ENCODE data around the gene KLHL29.
"Not testable (repeated sequence)": the region's sequence is repeated elsewhere in the genome, so short reads cannot be mapped to it uniquely, and the experiment has no call there.

KLHL29 gene

DNA sequence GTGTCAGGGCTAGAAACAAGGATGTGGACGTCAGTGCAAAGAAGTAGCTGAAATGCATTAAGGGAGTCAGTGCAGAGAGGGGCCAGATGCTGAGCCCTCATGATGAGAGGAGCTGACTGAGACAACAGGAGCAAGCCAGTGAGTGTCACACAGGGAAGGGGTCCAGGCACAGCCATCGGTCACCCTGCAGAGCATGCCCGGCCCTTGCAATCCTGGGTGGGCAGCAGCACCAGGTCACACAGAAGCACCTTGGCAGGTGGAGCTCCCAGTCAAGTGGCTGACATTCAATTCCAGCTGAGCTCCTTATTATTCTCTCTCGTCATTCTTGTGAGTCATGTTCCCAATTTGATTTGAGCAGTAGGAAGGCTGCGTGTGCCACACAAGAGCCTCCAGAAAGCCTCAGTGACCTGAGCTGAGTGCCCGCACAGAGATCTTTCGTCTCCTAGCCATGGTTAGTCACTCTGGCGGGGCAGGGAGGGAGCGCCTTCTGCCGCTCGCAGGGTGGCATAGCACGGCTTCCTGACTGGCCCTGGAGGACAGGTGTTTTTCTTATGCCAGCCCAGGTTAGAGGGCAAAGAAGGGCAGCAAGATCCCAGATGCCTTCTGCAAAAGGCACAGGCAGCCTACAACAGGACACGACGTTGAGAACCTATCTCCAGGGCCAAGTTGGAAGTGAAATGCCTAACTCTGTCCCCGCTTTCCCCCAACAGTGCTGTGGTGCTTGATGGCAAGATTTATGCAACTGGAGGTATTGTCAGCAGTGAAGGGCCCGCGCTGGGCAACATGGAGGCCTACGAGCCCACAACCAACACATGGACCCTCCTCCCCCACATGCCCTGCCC, 321.0 kb downstream of the KLHL29 start:
- DNase-seq: no peak

DNA sequence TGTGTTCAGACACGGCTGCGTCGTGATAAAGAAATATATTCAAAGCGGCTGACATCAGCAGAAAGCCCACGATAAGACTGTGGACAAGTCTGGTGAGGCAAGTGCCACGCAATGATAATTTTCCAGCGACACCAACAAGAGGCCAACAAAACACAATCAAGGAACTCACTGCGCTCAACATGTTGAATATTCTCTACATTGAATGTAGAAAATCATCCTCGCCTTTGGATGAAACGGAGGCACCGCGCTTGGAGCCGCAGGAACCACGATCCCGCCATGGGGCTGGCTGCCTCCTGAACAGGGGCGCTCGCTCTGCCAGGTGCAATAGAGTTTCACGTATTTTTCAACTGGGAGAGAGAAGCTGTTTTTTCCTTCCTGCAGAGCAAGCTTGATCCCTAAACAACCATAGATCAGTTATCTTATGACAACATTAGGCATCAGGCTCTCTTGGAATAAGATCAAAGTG, 321.7 kb downstream of the KLHL29 start:
- no peak for DNase-seq

DNA sequence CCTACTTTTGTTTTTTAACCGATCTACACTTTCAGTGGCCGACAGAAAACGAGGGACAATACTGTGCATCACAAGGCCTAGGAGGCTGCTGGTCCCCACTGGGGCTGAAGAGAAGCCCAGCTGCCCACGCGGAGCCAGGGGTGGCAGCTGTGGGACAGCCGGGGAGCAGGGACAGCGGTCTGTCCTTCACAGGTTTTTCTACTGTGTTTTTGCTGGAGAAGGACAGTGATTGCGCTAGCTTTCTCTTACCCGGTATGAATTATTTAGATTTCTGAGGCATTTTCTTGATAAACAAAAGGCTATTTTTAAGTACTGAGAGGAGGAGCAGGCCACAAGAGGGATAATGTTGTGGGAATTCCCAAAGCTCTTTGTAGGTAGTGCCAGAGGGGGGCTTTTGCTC, 322.1 kb downstream of the KLHL29 start:
- DNase-seq: no peak

DNA sequence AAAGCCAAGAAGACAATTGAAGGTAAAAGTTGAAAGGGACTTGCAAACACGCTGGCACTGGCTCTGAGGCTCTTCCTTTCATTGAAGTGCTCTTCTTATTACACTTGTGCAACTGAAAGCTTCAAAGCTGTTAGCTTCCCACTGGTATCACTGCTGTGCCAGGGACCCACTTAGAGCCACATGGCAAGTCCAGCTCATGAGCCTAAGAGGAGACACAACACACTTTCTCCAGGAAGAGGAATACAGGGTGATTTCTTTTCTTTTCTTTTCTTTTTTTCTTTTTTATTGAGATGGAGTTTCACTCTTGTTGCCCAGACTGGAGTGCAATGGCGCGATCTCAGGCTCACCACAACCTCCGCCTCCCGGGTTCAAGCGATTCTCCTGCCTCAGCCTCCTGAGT, 323.8 kb downstream of the KLHL29 start:
- DNase-seq: no peak

DNA sequence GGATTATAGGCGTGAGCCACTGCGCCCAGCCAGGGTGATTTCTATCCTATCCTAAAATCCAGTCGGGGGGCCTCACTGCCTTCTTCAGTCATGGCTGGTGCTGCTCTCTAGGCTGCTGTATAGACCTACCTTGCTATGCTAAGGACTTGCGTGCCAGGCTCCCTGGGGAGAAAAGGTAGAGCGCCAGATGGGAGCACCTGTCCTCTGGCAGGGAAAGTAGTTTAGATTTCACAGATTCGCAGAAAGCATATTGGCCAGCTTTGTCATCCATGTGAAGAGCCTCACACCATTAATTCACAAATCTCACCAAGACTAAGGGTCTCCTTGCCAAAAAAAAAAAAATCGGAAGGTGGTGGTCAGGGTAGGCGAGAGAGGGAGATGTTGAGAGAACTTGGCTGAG, 324.3 kb downstream of the KLHL29 start:
- no peak for DNase-seq

DNA sequence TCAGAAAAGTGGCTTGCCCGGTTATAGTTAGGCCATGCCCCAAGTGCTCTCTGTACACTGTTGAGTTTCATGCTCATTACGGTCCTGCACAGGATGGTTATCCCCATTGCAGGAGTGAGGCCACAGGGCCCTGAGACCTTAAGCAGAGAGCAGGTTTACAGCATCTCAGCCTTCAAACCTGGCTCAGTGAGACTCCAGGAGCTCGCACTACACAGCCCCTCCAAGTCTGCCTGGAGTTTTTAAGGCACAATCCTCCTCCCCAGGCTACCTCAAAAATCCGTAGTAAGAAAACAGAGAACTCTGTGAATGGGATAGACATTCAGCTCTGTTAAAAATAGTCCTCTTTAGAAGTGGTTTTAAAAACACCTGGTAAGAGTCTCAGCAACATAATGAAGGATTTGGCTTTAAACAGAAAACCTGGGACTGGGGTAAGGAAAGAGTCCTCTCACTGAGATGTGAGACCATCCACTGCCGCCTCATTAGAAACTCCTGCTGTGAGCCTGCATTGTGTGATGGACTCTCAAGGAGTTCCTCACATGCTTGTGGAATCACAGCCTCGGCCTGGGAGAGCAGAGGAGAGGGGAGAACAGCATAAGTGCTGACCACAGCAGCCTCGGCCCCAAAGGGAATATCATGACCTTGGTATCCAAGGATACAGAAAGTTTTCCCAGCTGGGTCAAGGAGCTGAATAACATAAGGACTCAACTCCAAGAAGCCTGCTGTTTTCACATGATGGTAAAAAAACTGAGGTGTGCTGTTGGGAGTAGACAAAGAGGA, 327.2 kb downstream of the KLHL29 start:
- DNase-seq: no peak

DNA sequence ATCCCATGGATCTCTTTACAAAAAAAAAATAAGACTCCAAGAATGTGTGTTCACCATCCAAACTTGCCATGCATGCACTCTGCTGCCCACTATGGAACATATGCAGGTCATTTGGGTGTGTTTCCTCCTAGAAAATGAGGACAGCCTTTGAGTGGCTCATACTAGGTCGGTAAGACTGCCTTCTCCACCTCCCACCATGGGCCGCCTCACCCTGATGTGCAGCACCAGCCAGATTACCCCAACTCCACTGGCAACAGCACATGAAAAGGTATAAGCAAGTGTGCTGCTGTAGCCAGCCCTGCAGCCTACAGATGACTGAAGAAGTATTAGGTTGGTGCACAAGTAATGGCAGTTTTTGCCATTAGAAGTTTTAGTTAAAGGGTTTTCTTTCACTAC, 327.8 kb downstream of the KLHL29 start:
- DNase-seq: no peak

DNA sequence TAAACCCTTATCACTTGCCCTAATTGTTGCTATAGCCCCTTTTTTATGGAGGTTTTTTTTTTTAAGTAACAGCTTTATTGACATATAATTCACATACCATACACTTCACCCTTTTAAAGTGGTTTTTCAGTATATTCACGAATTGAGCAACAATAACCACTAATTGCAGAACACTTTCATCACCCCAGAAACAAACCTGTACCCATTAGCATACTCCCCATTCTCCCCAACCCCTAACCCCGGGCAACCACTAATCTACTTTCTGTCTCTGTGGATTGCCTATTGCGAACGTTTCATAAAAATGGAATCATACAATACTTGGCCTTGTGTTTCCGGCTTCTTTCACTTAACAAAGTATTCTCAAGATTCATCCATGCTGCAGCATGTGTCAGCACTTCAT, 328.4 kb downstream of the KLHL29 start:
- DNase-seq: no peak

DNA sequence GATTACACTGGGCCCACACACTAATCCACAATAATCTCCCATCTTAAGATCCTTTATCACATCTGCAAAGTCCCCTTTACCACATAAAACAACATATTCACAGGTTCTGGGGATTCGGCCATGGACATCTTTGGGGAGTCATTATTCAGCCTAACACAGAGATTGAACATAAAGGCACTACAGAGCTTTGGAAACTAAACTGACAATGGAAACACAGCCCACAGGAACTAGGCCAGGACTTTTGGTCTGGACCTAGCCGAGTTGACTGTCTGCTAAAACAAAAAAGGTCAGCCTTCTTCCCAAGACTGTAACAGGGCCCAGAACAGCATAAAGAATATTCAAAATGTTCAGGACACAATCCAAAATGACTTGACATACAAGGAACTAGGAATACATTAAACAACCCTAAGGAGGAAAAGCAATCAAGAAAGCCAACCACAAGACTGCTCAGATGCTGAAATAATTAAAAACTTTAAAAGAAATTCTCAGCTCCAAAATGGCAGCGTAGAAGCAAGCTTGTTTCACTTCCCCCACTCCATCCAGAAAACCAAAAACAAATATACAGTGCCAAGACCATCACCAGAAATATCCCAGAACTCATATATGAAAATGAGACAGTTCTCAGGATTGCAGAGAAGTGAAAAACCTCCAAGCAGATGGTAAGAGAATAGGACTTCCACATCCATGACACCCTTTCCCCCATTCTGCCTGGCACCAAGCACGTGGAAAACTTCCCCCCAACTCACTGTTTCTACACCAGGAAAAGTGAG, 334.1 kb downstream of the KLHL29 start:
- DNase-seq: no peak

DNA sequence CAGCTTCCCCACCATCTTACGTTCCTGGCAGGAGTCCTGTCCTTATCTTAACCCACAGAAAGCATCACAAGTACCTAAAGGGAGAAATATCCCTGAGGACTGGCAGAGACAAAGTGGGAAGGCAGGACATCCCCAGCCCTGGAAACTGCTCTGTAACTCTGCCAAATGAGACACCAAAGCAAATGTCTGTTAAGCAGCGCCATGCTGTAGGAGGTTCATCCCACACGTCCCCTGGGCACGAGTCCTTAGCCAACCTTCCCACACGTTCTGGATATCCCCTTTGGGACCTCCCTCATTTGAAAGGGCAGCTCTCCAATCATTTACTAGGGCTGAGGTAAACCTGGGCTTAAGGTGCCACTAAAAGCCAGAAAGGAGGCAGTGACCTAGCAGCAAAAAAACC, 334.7 kb downstream of the KLHL29 start:
- DNase-seq: no peak

DNA sequence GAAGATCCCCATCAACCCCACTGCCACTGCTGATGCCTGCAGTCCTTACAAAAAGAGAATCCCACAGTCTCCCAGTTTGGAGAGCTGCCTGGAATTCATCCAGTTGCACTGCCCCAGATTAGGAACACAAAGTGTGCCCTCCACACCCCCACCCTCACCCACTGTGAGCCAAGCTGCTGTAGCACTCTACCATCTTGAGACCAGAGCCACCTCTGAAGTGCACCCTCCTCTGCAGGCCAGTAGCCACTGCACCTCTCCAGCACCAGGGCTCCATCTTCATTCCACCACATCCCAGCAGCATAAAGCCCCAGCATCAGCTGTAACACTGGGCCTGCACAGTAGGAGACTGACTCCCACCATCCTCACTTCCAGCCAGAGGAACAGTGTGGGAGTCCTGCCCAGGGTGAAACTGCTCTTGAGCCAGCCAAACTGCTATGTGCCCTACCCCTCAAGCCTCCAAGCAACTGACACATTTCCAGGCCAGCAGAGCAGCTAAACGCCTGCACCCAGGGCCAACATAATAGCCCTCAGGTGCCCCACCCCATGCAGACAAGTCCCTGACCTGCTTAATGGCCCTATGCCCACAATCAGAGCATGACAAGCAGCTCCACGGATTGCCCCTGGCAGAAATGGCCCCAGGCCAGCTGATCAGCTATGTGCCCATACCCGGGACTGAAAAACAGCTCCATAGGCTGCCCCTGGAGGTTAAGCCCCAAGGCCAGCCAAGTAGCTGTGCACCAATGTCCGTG, 335.9 kb downstream of the KLHL29 start:
- no peak for DNase-seq

DNA sequence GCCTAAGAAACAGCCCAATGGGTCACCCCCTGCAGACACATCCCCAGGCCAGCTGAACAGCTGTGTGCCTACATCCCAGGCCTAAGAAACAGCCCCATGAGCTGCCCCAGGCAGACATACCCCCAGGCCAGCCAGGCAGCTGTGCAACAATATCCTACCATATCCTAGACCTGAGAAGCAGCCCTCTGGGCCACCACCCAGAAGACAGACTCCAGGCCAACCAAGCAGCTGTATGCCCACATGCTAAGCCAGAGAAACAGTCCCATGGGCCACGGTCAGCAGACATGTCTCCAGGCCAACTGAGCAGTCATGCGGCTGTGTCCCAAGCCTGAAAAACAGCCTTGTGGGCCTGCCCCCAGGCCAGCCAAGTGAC, 336.5 kb downstream of the KLHL29 start:
- DNase-seq: no peak

DNA sequence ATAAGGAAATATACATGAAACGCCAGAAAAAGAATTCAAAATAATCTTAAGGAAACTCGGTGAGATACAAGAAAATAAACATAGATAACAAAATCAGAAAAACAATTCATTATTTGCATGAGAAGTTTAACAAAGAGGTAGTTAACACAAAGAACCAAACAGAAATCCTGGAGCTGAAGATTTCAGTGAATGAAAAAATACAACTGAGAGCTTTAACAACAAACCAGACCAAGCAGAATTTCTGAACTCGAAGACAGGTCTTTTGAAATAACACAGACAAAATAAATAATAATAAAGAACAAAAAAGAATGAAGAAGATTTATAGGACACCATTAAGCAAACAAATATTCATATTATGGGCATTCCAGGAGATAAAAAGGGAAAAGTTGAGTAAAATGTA, 337.3 kb downstream of the KLHL29 start:
- no peak for DNase-seq

DNA sequence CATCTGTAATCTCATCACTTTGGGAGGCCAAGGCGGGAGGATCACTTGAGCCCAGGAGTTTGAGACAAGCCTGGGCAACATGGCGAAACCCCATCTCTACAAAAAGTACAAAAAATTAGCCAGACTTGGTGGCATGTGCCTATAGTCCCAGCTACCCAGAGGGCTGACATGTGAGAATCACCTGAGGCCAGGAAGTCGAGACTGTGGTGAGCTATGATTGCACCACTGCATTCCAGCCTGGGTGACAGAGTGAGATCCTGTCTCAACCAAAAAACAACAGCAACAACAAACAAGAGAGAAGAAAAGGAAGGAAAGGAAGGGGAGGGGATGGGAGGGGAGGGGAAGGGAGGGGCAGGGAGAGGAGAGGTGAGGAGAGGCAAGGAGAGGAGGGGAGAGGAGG, 338.1 kb downstream of the KLHL29 start:
- not testable (repeated sequence) for DNase-seq

DNA sequence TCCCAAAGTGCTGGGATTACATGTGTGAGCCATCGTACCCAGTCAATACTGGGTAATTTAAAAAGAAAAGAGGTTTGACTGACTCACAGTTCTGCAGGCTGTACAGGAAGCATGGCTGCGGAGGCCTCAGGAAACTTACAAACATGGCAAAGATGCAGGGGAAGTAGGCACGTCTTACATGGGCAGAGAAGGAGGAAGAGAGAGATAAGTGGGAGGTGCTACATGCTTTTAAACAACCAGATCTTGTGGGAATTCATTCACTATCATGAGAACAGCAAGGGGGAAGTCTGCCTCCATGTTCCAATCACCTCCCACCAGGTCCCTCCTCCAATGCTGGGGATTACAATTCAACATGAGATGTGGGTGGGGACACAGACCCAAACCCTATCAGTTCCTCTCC, 349.4 kb downstream of the KLHL29 start:
- DNase-seq: no peak

DNA sequence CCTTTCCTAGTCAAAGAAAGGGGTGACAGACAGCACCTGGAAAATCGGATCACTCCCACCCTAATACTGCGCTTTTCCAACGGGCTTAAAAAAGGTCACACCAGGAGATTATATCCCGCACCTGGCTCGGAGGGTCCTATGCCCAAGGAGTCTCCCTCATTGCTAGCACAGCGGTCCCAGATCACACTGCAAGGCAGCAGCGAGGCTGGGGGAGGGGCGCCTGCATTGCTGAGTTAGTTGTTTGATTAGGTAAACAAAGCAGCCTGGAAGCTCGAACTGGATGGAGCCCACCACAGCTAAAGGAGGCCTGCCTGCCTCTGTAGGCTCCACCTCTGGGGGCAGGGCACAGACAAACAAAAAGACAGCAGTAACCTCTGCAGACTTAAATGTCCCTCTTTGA, 351.8 kb downstream of the KLHL29 start:
- DNase-seq: not testable (repeated sequence)

DNA sequence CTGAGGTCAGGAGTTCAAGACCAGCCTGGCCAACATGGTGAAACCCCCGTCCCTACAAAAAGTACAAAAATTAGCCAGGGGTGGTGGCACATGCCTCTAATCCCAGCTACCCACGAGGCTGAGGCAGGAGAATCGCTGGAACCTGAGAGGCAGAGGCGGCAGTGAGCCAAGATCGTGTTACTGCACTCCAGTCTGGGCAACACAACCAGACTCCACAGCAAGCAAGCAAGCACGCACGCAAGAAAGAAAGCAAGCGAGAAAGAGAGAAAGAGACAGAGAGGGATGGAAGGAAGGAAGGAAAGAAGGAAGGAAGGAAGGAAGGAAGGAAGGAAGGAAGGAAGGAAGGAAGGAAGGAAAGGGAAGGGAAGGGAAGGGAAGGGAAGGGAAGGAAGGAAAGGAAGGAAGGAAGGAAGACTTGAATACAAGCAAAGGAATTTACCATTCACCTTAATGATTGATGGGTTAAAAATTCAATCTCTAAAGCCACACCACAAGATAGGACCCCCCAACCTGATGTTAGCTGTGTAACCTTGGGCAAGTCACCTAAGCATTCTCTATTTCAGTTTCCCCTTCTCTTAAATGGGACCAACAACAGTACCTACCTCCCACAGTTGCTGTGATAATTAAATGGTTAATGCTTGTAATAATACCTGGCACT, 360.2 kb downstream of the KLHL29 start:
- no peak for DNase-seq

DNA sequence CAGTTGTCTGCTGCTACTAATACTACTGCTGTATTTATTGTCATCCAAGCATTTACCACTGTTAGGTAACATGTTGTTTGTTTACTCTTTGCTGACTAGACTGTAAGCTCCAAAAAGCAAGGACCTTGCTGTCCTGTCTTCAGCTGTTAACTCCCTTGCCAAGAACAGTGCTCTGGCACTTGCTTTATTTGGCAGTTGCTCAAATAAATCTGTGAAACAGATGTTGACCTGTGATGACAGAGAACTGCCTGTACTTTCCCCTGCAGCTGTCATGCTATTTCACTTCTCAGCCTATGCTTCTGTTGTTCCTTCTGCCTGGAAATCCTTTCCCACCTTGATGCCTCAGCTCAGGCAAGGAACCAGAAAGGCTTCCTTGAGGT, 360.7 kb downstream of the KLHL29 start:
- DNase-seq: no peak

DNA sequence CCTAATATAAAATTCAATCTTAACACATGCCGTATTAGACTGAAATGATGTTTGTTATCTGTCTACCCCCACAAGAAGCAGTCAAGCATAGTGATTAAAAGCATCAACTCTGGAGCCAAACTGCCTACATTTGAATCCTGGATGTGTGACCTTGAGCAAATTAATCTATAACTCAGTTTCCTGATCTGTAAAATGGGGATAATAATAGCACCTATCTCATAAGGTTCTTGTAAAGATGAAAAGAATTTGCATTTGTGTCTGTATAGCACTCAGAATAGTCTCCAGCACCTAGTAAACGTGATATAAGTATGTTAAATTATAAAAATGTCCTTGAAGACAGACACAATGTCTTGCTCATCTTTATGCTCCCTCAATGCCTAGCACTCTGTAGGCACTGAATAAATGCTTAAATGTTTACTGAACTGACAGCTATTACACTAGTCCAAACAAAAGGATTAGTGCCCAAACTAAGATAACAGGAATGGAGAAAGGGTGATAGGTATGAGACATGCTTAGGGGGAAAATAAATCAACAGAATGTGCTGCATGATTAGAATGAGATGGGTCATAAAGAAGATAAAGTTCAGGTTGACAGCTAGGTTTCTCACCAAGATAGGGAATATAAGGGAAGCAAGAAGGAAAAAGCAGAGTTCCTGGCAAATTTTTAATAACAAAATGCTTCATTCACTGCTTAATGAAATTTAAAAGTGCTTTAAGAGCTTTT, 361.3 kb downstream of the KLHL29 start:
- DNase-seq: no peak

DNA sequence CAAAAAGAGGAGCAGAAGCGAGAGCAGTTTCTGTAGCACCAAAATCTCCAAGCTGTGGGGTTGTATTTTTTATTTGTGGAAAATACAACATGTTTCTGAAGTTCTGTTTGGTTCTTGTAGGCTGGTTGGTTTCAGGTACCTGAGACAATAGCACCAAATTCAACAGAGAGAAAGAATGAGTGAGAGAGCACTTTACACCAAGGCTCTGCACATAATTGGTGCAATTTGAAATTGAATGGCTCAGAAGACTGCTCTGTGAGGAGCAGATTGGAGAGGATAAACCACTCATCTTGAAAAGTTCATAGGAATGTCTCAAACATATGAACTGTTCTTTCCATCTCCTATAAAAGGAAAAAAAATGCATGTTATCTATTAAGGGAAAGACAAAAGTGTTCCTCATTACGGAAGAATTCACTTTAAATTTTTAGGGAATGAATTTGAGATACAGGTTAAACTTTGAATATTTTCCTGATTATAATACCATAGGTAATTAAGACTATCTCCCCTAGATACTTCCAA, 366.8 kb downstream of the KLHL29 start:
- DNase-seq: no peak

DNA sequence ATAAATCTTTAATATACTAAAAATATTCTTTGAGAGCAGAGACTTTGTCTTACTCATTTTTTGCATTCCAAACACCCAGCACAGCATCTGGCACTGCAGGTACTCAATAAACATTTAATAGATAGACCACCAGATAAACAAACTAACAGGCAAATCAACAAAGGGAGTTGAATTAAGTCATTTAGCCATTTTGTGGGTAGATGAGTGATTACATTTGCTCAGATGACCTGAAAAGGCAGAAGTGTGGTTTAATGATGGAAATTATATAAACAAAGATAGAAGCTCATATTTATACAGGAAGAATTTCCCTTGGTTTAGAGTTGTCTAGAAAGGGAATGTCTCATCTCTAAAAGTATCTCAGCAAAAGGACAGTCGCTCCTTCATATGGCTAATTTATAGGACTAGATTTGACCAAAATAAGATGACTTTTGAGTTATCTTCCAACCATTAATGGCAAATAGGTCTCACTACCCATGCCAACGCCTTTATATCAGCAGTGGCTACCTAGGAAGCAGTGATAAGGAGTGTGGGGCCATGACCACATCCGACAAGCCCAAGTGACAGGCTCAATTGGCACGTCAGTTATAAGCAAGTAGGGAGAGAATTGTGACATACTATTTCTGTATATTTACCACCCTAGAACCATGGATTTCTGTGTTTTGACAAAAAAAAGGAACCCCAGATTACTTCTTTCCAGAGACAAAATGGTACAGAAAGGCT, 368.5 kb downstream of the KLHL29 start:
- DNase-seq: no peak
